ENCODE measurements around the gene AFAP1. TPM values are rescaled to one million over a fixed set of nuclear protein-coding genes. Genes with fewer than 3 reads are reported as not detected.

The AFAP1 gene
- total RNA-seq, 1 experiment from 2014 or later, result 23.6 TPM

GRCh38 chr4:7928711-7929110 lies 10.9 kb downstream of the AFAP1 start (continued):
- TF ChIP-seq, protein P1, sequence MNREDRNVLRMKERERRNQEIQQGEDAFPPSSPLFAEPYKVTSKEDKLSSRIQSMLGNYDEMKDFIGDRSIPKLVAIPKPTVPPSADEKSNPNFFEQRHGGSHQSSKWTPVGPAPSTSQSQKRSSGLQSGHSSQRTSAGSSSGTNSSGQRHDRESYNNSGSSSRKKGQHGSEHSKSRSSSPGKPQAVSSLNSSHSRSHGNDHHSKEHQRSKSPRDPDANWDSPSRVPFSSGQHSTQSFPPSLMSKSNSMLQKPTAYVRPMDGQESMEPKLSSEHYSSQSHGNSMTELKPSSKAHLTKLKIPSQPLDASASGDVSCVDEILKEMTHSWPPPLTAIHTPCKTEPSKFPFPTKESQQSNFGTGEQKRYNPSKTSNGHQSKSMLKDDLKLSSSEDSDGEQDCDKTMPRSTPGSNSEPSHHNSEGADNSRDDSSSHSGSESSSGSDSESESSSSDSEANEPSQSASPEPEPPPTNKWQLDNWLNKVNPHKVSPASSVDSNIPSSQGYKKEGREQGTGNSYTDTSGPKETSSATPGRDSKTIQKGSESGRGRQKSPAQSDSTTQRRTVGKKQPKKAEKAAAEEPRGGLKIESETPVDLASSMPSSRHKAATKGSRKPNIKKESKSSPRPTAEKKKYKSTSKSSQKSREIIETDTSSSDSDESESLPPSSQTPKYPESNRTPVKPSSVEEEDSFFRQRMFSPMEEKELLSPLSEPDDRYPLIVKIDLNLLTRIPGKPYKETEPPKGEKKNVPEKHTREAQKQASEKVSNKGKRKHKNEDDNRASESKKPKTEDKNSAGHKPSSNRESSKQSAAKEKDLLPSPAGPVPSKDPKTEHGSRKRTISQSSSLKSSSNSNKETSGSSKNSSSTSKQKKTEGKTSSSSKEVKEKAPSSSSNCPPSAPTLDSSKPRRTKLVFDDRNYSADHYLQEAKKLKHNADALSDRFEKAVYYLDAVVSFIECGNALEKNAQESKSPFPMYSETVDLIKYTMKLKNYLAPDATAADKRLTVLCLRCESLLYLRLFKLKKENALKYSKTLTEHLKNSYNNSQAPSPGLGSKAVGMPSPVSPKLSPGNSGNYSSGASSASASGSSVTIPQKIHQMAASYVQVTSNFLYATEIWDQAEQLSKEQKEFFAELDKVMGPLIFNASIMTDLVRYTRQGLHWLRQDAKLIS (CRISPR knock-in tag; IDR thresholded peaks at IDR 0.05; ENCODE audit: borderline replicate concordance), result no peak
- TF ChIP-seq MYBL2 (CRISPR knock-in tag; IDR thresholded peaks at IDR 0.05), result no peak
- TF ChIP-seq, protein P2, sequence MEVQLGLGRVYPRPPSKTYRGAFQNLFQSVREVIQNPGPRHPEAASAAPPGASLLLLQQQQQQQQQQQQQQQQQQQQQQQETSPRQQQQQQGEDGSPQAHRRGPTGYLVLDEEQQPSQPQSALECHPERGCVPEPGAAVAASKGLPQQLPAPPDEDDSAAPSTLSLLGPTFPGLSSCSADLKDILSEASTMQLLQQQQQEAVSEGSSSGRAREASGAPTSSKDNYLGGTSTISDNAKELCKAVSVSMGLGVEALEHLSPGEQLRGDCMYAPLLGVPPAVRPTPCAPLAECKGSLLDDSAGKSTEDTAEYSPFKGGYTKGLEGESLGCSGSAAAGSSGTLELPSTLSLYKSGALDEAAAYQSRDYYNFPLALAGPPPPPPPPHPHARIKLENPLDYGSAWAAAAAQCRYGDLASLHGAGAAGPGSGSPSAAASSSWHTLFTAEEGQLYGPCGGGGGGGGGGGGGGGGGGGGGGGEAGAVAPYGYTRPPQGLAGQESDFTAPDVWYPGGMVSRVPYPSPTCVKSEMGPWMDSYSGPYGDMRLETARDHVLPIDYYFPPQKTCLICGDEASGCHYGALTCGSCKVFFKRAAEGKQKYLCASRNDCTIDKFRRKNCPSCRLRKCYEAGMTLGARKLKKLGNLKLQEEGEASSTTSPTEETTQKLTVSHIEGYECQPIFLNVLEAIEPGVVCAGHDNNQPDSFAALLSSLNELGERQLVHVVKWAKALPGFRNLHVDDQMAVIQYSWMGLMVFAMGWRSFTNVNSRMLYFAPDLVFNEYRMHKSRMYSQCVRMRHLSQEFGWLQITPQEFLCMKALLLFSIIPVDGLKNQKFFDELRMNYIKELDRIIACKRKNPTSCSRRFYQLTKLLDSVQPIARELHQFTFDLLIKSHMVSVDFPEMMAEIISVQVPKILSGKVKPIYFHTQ (CRISPR knock-in tag; IDR thresholded peaks at IDR 0.05), result no peak
- no peak for TF ChIP-seq NR1H2 (CRISPR knock-in tag; IDR thresholded peaks at IDR 0.05)
- no peak for TF ChIP-seq CREB1 (CRISPR knock-in tag; IDR thresholded peaks at IDR 0.05)
- TF ChIP-seq NFATC4 (CRISPR knock-in tag; IDR thresholded peaks at IDR 0.05), result no peak
- TF ChIP-seq FOXJ3 (CRISPR knock-in tag; IDR thresholded peaks at IDR 0.05; ENCODE audit: borderline replicate concordance), result no peak

GRCh38 chr4:7926822-7927221 lies 12.8 kb downstream of the AFAP1 start:
- H3K27me3 Mint-ChIP-seq (ENCODE audit: low read depth), result no peaks in the 10 kb centered on the region
- no peak for DNase-seq (ENCODE audit: low spot score)
- H3K9me3 Mint-ChIP-seq, result peaks cover 9% of the 10 kb centered on the region
- peaks cover 14% of the 10 kb centered on the region for H3K36me3 Mint-ChIP-seq
- no peak overlapping the region for H3K4me3 Mint-ChIP-seq
- ChIA-PET CTCF (interaction anchor here (0.7 to 2.1 kb wide), 4 partner anchors 11 to 122 kb away, joined by 3 to 6 read pairs (median 5); partner anchors contain the start of gene AFAP1), POLR2A (no interaction called here)
- peaks cover 29% of the 10 kb centered on the region for H3K4me1 Mint-ChIP-seq
- no peak overlapping the region for H3K27ac Mint-ChIP-seq
- ATAC-seq, result no peak
- TF ChIP-seq ZSCAN18 (CRISPR knock-in tag; IDR thresholded peaks at IDR 0.05) (no peak), ZNF423 (CRISPR knock-in tag; IDR thresholded peaks at IDR 0.05) (no peak), MYBL2 (CRISPR knock-in tag; IDR thresholded peaks at IDR 0.05) (no peak), ZNF263 (CRISPR knock-in tag; IDR thresholded peaks at IDR 0.05; ENCODE audit: low read depth) (no peak), RORB (CRISPR knock-in tag; IDR thresholded peaks at IDR 0.05) (no peak), JUN (CRISPR knock-in tag; IDR thresholded peaks at IDR 0.05) (no peak), TEAD1 (CRISPR knock-in tag; IDR thresholded peaks at IDR 0.05) (no peak), HMGA2 (CRISPR knock-in tag; IDR thresholded peaks at IDR 0.05) (no peak), IRF2 (CRISPR knock-in tag; IDR thresholded peaks at IDR 0.05; ENCODE audit: borderline replicate concordance, low read depth) (no peak), FOXK1 (CRISPR knock-in tag; IDR thresholded peaks at IDR 0.05) (no peak)
- TF ChIP-seq, protein P3, sequence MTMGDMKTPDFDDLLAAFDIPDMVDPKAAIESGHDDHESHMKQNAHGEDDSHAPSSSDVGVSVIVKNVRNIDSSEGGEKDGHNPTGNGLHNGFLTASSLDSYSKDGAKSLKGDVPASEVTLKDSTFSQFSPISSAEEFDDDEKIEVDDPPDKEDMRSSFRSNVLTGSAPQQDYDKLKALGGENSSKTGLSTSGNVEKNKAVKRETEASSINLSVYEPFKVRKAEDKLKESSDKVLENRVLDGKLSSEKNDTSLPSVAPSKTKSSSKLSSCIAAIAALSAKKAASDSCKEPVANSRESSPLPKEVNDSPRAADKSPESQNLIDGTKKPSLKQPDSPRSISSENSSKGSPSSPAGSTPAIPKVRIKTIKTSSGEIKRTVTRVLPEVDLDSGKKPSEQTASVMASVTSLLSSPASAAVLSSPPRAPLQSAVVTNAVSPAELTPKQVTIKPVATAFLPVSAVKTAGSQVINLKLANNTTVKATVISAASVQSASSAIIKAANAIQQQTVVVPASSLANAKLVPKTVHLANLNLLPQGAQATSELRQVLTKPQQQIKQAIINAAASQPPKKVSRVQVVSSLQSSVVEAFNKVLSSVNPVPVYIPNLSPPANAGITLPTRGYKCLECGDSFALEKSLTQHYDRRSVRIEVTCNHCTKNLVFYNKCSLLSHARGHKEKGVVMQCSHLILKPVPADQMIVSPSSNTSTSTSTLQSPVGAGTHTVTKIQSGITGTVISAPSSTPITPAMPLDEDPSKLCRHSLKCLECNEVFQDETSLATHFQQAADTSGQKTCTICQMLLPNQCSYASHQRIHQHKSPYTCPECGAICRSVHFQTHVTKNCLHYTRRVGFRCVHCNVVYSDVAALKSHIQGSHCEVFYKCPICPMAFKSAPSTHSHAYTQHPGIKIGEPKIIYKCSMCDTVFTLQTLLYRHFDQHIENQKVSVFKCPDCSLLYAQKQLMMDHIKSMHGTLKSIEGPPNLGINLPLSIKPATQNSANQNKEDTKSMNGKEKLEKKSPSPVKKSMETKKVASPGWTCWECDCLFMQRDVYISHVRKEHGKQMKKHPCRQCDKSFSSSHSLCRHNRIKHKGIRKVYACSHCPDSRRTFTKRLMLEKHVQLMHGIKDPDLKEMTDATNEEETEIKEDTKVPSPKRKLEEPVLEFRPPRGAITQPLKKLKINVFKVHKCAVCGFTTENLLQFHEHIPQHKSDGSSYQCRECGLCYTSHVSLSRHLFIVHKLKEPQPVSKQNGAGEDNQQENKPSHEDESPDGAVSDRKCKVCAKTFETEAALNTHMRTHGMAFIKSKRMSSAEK (CRISPR knock-in tag; IDR thresholded peaks at IDR 0.05; ENCODE audit: borderline replicate concordance), result no peak
- TF ChIP-seq, protein P4, sequence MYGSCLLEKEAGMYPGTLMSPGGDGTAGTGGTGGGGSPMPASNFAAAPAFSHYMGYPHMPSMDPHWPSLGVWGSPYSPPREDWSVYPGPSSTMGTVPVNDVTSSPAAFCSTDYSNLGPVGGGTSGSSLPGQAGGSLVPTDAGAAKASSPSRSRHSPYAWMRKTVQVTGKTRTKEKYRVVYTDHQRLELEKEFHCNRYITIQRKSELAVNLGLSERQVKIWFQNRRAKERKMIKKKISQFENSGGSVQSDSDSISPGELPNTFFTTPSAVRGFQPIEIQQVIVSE (CRISPR knock-in tag; IDR thresholded peaks at IDR 0.05; ENCODE audit: borderline replicate concordance), result no peak
- TF ChIP-seq, protein P5, sequence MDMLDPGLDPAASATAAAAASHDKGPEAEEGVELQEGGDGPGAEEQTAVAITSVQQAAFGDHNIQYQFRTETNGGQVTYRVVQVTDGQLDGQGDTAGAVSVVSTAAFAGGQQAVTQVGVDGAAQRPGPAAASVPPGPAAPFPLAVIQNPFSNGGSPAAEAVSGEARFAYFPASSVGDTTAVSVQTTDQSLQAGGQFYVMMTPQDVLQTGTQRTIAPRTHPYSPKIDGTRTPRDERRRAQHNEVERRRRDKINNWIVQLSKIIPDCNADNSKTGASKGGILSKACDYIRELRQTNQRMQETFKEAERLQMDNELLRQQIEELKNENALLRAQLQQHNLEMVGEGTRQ (CRISPR knock-in tag; IDR thresholded peaks at IDR 0.05), result no peak
- TF ChIP-seq, protein P6, sequence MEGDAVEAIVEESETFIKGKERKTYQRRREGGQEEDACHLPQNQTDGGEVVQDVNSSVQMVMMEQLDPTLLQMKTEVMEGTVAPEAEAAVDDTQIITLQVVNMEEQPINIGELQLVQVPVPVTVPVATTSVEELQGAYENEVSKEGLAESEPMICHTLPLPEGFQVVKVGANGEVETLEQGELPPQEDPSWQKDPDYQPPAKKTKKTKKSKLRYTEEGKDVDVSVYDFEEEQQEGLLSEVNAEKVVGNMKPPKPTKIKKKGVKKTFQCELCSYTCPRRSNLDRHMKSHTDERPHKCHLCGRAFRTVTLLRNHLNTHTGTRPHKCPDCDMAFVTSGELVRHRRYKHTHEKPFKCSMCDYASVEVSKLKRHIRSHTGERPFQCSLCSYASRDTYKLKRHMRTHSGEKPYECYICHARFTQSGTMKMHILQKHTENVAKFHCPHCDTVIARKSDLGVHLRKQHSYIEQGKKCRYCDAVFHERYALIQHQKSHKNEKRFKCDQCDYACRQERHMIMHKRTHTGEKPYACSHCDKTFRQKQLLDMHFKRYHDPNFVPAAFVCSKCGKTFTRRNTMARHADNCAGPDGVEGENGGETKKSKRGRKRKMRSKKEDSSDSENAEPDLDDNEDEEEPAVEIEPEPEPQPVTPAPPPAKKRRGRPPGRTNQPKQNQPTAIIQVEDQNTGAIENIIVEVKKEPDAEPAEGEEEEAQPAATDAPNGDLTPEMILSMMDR (IDR thresholded peaks at IDR 0.05), result no peak
